Epidermal melanocyte (primary cell): ENCODE data around the gene NRP1.
A peak's percentile ranks its signal among the peaks of the same experiment; 100 is the strongest.

Experiments used
- DNase-seq: peaks from one replicate; pipeline ENCODE4 v3.0.0; 2011; ENCODE audit warnings: low spot score; ENCODE audit not compliant: insufficient read length

NRP1 gene

DNA sequence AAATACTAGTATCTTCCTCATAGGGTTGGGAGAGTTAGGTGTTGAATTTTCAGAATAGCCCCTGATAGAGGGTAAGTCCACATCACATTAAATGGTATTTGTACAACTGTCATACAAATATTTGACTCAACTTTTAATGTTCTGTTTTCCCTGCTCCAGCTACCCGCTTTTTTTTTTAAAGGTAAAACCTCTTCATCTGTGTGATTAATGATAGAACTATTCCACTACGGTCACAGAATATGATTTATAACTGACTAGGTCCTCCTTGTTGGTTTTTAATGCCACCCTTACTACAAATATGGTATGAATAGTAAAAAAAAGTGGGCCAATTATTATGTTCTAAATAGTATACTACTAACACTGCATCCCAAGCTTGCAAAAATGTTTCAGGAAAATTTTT is 15.6 kb upstream of the NRP1 start:
- DNase-seq: no peak

DNA sequence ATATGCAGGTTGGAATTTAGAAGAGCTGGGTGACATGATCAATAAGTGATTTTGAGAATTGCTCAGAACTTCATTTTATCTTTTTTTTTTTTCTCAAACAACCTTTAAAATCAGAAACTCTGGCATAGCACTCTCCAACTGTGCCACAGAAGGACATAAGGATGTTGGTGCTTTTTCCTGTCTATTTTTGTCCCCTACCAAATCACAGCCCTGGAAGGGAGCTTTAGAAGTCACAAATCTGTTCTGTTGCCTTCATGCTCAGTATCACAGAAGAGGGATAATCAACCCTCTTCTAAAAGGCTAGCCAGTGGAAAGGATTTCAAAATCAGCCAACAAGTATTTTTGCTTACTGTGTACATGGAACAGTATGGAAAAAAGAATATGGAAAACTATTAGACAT is 14.8 kb upstream of the NRP1 start:
- no peak for DNase-seq

DNA sequence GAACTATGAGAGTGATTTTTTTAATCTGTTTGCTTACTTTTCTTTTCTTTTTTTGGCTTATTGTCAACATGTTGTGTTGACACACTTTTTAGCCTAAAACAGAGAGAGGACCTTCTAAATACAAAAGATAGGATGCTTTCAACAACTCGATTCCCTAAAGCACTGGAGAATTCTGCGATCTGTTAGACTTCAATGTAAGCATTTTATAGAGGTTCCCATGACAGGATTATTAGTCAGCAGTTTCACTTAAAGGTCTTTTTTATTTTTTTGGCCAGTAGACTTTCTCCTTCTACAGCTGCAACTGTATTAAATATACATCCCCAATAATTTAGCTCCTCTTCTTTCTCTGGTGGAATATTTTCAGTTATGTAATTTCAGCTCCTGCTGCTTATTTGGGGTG is 12.7 kb upstream of the NRP1 start:
- no peak for DNase-seq

DNA sequence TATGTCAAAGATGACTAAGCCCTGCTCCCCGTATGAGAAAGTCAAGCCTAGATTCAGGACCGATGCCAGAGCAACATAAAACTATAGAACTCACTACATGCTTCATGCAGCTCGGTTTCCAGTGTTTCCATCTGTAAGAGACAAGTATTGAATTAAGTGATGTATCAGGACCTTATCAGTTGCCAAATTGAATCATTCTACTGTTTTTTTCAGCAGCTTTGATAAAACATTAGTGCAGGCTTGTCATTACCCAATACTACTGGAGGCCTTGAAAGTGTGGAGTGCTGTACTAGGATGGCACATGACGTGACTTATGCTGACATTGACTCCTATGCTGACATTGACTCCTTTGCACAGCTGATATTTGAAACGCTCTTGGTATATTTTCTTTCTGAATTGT is 10.8 kb upstream of the NRP1 start:
- no peak for DNase-seq

DNA sequence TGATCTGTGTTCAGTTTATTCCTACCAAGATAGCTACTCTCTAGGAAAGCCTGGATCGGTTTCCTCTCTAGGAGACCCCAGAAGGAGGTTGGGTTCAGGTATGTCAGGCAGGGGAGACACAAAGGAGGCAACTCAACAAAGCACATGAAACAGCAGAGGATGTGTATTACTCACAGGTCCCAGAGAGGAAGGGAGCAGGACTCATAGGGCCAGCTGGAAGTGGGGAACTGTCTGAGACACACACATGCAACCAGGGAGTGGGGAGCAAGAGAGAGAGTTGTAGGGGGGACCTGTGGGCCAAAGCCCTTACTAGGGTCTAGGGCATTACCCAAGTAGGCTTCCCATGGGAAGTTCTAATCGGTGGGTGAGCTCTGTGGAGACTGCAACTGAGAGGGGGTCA is 10.2 kb upstream of the NRP1 start:
- DNase-seq: no peak

DNA sequence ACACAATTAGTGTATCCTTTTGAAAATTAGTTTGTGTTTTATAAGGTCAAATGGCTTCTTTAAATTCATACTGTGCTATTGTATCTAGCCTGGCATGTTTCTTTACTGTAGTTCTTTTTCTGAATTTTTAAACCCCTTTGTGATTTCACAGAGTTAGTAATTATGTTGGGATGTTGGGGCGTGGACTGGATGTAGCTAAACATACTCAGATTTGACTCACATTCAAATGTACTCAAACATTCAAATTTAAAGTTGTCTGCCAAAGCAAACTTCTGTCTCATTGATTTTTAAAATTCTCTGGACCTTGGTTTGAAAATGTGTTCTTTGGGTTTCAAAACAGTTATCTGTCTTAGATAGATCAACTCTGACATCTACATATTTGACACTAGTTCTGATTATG is 7.2 kb upstream of the NRP1 start:
- DNase-seq: no peak

DNA sequence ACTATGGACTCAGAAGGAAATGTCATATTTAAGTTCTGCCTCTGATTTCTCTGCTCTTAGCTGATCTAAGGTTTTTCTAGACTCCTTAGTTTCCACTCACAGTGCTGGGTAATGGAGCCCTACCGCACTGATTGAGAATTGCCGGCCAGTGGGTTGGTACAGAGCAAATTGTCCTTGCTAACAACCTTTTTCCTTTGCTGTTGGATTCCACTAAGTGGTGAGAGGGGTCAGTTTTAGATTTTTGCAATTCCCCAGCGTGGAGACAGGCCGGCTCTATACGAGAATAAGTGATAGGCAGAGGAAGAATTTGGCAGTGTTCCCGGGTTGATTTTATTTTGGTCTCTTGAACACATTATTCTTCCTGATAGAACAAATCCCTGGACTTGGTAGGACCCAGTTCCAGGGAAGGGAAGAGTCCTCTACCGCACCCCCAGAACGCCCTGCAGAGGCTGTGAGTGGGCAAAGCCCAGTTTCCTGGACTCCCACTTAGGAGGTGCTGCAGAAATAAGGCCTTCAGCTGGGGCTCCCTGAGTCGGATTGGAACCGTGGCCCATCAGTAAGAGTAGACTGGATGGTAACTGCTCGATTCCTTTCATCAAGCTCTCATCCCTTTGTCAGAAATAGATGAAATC is 3.0 kb upstream of the NRP1 start:
- no peak for DNase-seq

DNA sequence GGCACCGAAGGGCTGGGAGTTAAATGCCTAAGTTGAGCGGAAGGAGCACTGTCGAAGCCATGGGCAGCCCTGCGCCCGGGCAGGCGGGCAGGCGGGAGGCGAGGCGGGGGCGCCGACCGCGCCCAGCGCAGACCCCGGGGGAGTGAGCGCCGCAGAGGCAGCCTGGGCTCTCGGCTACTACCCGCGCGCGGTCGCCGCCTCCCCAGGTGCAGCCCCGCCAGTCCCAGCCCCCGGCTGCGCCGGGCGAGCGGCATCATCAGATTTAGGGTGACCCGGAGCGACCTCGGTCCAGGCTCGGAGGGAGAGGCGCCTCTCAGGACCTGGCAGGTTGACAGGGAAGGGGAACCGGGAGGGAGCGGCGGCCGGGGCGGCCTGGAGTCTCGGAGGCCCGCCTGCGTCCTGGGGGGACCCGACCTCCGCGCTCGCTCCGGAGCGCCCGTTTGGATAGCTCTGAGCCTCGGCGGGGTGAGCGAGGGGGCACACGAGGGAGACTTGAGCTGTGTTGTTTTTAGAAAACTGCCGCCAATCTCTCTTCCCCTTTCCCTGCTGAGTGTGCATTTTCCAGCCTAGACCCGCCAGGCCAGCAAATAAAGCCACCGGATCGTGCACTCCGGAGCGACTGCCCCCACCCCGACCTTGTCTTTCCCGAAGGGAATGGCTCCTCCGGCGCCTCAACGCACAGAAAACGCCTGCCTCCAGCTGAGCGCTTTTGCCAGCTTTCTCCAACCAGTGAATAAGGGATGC is 2.3 kb upstream of the NRP1 start:
- no peak for DNase-seq

DNA sequence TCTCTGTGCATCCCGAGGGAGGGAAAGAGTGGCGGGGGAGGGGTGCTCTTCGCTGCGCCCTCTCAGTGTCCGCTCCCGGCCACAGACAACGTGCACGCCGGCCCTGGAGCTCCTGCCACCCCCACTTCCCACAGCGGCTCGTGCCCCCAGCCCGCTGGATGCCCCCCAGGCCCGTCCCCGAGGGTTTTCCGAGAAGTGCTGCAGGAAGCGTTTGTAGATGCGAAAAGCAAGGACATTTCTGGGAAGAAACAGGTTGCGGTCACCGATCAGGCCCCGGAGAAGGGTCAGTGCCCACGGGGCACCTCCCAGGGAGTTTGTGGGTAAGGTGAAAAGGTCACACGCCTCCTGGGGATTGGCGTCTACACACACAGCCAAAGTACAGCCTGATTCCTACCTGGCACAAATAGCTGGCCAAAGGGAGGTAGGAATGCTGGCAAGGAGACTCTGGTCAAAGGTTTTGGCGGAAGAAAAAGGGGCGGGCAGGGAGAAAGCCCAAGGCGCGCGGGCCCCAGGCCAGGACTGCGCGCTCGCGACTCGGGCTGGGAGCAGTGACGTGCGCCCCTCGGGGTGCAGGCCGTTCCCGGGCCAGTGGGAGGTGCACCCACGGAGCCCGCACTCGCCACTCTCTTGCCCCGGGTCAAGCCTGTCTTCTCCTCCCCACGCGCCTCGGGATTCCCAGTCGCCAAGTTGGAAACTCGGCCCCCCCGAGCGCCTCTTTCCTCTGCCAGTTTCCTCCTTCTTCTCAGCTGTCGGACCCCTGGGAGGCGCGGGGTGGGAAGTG is 1.5 kb upstream of the NRP1 start:
- DNase-seq: no peak

DNA sequence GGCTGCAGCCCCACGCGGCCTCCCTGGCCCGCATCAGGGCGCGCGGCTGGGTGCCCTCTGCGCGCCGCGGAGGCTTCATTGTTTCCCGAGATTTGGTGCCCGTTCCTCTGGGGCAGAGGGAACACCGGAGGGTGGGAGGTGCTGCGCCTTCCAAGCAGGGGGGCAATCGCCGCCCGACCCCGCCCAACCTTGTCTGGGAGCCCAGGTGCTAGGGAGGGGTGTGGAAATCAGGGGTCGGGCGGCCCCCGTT is 1.0 kb upstream of the NRP1 start:
- DNase-seq: no peak

DNA sequence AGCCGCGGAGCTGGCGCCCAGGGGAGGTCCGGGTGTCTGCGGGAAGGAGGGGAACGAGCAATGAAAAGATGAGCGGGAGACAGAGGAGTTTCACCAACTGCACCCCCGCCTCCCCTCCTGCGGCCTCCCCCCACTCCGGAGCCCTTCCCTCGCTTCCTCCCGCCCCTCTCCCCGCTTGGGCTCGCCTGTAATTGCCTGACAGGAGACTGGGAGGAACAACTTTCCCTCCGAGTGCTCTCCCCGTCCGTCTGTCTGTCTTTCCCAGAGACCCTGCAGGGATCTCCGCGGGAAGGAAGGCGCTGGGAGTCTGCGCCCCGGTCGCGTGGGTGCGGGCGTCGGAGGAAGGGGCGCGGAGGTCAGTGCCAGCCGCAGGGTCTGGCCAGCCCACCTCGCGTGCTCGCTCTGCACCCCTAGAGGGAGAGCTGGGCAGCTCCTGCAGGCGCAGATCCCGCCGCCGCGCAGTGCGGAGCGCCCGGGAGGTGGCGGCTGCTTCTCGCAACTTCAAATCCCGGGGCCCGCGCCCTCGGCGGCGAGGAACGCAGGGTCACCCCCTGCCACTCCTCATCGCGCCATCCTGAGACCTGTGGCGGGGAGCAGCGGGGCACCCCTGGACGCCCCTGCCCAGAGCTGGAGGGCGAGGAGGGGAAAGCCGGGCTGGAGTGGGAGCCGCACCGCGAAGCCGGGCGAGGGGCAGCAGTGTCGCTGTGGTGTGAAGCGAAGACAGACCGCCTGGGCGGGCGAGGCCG is 511 bp upstream of the NRP1 start:
- DNase-seq: peak; percentile 54

DNA sequence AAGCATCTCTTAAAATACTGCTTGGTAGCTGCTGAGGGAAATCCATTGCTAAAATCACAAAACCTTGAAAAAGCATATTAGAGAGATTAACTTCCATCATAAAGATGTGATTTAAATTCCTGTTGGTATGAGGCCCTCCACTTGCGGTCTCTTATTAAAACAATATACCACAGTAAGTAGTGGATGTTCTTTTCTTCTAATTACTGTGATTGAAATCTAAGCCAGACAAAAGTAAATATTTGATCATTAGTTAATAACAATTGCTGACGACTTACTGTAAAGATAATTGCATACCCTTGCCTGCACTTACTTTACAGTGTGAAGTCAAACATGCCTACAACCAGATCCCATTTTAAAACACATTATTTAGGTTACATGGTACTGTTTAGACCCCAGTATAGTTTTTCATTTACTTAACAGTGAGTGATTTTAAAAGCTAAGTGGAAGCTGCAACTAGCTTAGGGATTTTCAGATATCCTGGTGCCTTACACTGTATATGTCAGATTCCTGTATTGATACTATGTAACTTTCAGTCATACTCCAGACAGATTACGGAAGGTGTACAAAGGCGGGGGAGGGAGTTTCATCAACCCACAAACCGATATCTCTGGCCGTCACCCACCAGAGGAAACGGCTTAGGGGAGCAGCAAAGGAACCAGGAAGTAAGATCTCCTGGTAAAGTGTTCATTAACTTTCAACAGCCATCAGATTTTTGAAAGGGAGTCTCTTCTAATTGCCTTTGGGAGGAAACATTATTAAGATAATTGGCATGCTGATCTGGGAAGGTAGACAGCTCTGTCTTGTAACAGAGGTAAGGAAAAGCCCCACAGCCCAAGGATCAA is 986 bp downstream of the NRP1 start:
- DNase-seq: no peak

DNA sequence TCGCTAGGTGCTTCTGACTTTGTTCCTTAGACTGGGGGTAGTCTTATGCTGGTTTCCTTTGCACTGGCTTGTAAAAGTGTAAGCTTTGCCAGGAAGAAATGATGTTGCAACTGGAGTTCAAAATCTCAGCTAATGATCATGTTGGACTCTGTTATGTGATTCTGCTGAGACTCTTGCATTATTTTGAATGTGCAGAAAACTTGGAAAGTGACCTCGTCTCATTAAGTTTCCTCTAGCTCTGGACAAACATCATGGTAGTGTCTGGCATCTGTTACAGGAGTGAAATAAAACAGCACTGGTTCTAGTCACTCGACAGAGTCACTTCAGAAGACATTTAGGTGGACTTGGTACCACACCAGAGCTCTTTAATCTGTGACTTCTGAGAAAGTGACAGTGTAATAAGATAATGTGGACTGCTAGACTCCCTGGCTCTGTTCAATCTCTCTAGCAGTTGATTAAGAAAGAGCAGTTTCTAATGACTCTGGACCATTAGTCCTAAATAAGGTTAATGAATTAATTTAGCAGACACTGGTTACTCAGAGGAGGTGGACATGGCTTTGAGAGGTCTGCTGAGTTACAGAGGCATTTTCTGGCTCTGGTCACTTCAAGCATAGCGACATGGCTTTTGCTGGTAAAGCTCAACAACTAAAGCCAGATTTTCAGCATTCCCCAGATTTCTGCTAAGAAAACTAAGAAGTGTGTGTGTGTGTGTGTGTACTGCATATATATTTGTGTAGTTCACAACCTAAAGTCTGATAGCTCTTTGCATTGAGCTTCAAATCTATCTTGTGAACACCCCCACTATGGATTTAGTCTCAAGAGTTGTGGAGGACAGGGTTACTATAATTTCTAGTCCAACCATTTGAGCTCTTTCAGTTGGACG is 2.0 kb downstream of the NRP1 start:
- DNase-seq: no peak

DNA sequence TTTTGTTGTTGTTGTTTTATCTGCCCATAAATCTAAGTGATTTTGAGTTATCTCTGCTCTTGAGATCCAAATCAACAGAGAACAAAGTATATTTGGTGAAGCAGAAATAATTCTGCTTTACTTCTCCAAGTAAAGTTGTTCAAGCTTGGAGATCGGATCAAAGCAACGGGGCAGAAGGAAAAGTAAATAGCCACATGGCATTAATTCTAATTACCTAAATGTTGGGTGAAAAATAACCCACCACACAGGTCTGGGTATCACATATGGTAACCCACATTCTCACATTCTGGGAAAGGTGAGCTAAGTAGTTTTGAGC is 3.1 kb downstream of the NRP1 start:
- DNase-seq: no peak

DNA sequence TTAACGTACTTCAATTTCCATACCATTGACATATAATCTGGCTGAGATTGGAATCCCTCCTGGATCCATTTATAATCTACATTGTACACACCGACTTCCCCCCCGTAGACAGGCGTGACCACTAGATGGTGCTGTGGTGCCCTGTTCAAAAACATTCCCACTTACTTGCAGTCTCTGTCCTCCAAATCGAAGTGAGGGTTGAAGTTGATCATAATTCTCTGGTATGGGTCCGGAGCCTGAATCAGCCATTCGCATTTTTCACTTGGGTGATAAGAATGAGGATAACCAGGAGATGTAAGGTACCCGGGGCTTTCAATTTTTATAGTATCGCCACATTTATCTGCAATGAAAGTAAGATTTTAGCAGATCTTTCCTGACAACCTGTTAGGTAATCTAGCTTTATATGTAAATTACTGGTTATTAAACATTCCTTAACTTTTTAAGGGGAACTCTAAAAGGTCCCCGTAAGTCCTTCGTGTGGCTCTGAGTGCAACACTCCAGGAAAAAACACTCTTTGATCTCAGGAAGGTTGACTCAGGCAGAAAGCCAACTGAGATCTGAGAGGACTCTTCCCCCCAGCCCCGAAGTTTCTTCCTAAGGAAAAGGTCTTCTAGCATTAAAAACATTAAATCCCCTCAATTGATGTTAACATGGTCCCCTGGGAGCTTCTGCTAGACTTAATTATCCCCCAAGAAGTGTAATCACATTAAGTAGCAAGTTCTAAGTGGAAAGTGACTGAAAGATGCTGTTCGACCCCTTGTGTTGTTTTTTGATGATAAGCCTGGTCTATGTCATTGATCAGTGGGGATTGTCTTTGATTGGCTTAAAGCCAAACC is 3.7 kb downstream of the NRP1 start:
- peak; percentile 66 for DNase-seq

DNA sequence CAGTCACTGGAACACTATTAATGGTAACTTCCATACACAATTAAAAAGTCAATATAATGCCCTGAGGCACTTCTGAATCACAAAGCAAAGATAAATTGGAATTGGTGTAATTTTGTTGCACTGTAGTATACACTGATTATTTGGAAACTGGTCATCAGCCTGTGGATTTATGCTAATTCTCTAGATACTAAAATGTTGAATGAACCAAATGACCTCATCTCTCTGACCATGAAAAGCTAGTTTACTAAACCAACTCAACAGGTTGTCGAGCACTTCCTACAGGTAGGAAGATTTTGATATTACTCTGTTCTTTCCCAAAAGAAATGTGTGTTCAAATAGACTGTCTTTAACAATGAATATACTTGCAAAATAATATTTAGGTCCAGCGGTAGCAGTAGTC is 5.3 kb downstream of the NRP1 start:
- DNase-seq: no peak

DNA sequence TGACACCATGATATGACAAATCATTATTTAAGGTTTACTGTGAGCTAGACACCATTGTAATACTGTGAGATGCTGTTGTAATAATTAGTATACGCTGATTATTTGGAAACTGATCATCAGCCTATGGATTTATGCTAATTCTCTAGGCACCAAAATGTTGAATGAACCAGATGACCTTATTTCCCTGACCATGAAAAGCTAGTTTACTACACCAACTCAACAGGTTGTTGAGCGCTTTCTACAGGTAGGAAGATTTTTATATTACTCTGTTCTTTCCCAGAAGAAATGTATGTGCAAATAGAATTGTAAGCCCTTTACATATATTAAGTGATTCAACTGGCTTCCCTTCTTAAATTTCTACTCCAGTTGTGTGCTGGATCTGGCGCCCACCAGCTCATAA is 6.2 kb downstream of the NRP1 start:
- DNase-seq: no peak

DNA sequence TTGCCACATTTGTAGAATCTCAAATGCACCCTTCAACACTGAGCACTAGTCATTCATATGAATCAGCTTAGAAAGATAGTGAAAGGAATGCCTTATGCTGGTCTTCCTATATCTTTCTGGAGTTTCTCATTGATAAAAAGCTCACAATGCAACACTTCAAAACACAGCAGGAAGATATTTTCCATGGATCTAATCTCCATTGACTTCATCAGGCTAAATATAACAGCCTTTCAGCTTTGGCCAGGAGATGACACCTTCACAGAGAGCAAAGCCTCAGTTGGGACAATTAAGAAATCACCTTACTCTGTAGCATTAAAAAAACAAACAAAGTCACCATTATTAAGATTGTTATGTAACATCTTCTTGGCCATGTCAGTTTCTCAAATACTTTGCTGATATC is 6.7 kb downstream of the NRP1 start:
- DNase-seq: no peak

DNA sequence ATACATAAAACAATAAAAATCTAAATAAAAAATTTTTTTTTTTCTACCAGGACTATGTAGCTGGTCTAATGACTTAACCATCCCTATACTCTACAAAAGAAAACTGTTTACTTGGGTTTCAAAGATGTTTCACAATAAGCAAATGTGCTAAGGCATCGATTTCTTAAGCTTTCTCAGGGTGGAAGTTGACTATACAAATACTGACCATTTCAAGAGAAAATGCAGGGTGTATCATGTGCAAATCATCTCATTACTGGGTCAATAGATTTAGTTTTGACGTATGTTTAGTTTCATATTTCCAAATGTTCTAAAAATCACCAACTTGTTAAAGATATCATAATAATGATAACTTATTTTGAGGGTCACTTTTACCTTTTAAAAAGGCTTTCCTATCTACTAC is 7.5 kb downstream of the NRP1 start:
- DNase-seq: no peak

DNA sequence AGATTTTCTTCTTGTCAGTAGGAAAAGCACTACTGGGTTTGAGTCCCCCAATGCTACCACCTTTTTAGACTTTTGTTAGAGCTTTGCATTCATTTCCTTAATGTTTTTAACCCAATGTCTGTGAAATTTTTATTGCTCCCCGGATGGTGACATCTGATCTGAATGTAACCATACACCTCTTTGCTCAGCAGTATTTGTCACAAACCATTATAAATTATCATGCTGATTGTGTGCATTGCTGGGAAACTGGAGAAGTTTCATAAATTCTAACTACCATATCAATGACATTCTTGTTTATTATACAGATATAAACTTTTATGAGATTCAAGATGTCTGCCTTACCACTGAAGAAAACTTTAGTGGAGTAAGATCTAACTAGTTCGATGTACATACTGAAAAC is 8.5 kb downstream of the NRP1 start:
- no peak for DNase-seq
